ENCODE results near the gene BRD8. TPM values are rescaled to one million over a fixed set of nuclear protein-coding genes. Genes with fewer than 3 reads are reported as not detected.

BRD8 gene
- total and polyA plus RNA-seq, 8 donors = 20.4 to 58.2 (median 43.0) TPM

GRCh38 chr5:138223532-138223931 lies 45.1 kb upstream of the BRD8 start:
- intact Hi-C loops (cut with DNase I; ENCODE audit: low total_unique reads) = no loop called here
- Histone ChIP-seq H3K36me3 (no peaks in the 10 kb centered on the region), H3K4me1 (peaks cover 0 to 9% (median 5%) of the 10 kb centered on the region in 4 donors), H3K27me3 (no peaks in the 10 kb centered on the region), H3K9me3 (peaks cover 2 to 12% (median 6%) of the 10 kb centered on the region in 4 donors), H3K27ac (no peak overlapping the region), H3K4me3 (no peak overlapping the region)
- TF ChIP-seq CTCF (IDR thresholded peaks at IDR 0.05) = no peak
- TF ChIP-seq EP300 (IDR thresholded peaks at IDR 0.05) = no peak
- TF ChIP-seq POLR2AphosphoS5 (IDR thresholded peaks at IDR 0.05) = no peak
- TF ChIP-seq POLR2A (IDR thresholded peaks at IDR 0.05) = no peak
- WGBS, 5 donors = 88 to 100% (median 93%) methylated on average over 1 of the region's 1 CpG
- no peak for DNase-seq

- intact Hi-C loops (cut with DNase I; ENCODE audit: low total_unique reads) = no loop called here
- DNase-seq = no peak
- 78 to 90% (median 81%) methylated on average over 2 of the region's 2 CpGs for WGBS, 5 donors
- Histone ChIP-seq H3K9me3 (no peaks in the 10 kb centered on the region), H3K27me3 (no peaks in the 10 kb centered on the region), H3K4me1 (peaks cover 12 to 20% (median 16%) of the 10 kb centered on the region in 4 donors), H3K27ac (no peak overlapping the region), H3K4me3 (no peak overlapping the region), H3K36me3 (no peaks in the 10 kb centered on the region)
- TF ChIP-seq POLR2A (IDR thresholded peaks at IDR 0.05) = no peak
- no peak for TF ChIP-seq POLR2AphosphoS5 (IDR thresholded peaks at IDR 0.05)
- no peak for TF ChIP-seq CTCF (IDR thresholded peaks at IDR 0.05)
- TF ChIP-seq EP300 (IDR thresholded peaks at IDR 0.05) = no peak
Measured at GRCh38 chr5:138216799-138217198, 38.4 kb upstream of the BRD8 start.

- H3K36me3 ChIP-seq = peaks cover 0 to 21% (median 20%) of the 10 kb centered on the region in 4 donors
- TF ChIP-seq POLR2AphosphoS5 (IDR thresholded peaks at IDR 0.05) (peak; percentile 21 to 78 (median 60)), CTCF (IDR thresholded peaks at IDR 0.05) (no peak), POLR2A (IDR thresholded peaks at IDR 0.05) (no peak)
- no peaks in the 10 kb centered on the region for H3K9me3 ChIP-seq
- peak; percentile 92 to 99 for DNase-seq
- intact Hi-C loops (cut with DNase I; ENCODE audit: low total_unique reads) = no loop called here
- H3K4me1 ChIP-seq = peaks cover 14 to 37% (median 32%) of the 10 kb centered on the region in 4 donors
- H3K4me3 ChIP-seq = peak within 1 kb of the TSS; percentile 80 to 98 (median 94)
- WGBS, 5 donors = 1 to 2% (median 2%) methylated on average over 32 of the region's 32 CpGs
- peak within 1 kb of the TSS; percentile 49 to 90 (median 82) for H3K27ac ChIP-seq
- H3K27me3 ChIP-seq = no peaks in the 10 kb centered on the region
Measured at GRCh38 chr5:138213161-138214029, 35.0 kb upstream of the BRD8 start, which contains the start of gene CDC23. TSS of gene CDC23 (minus strand) at chr5:138213323. CDS start at chr5:138213312, 11 bp downstream.

GRCh38 chr5:138212828-138213160 lies 34.4 kb upstream of the BRD8 start:
- DNase-seq = no peak
- Histone ChIP-seq H3K4me3 (peak overlapping the region; percentile 80 to 98 (median 94)), H3K9me3 (no peaks in the 10 kb centered on the region), H3K4me1 (peaks cover 14 to 37% (median 32%) of the 10 kb centered on the region in 4 donors), H3K27me3 (no peaks in the 10 kb centered on the region), H3K27ac (peak overlapping the region; percentile 49 to 90 (median 82)), H3K36me3 (peaks cover 0 to 26% (median 24%) of the 10 kb centered on the region in 4 donors)
- intact Hi-C loops (cut with DNase I; ENCODE audit: low total_unique reads) = no loop called here
- 0 to 1% (median 0%) methylated on average over 8 of the region's 8 CpGs for WGBS, 5 donors
- peak in 1 of 4 donors; percentile 8 for TF ChIP-seq POLR2A (IDR thresholded peaks at IDR 0.05)
- no peak for TF ChIP-seq POLR2AphosphoS5 (IDR thresholded peaks at IDR 0.05)

Data from stomach (tissue), 9 donors.